ENCODE results near the gene C4orf36.

Gene C4orf36, protein sequence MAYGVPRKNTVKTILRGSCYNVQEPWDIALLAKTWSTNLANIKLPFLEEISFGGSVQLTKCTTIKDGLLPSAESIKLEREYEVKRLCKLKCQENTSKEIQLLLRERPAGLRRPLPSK

DNA sequence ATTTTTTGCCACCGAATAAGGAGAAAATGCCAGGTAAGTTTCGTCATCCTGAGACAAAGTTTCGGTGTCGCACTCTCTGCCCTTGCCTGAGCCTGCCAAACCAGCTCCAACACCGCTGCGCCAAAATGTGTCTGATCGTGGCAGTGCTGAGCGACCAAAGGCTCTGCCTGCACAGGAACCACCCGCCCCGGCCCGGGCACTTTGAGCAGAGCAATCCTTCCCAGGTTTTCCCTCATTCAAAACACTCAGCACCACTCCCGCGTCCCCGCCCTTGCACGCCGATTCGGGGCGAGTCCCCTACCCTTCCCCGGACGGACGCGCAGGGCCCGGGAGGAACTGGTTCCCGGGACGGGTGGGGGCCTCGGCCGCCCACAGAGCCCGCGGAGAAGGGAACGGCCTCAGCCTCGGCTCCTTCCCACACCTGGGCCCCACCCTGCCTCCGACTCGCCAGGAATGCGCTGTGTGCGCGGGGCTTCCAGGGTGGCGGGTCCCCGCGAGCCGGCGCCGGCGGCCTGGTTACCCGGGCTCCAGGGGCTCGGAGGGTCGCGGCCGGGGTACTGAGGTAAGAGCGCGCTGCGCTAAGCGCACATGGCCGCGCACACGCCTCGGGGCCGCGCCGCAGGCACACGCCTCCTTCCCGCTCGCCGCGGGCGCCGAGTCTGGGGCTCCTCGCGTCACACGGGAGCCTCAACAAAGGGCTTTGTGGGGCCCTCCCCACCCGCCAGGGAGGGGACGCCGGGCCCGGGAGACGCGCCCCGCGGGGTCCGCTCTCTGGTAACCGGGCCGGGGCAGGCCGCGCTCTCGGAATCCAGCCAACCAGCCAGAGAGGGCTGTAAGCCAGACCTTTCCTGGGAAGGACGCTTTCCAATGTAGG, at the start of gene C4orf36:
C4orf36 (minus strand) TSS at position 661 of the 874 bp plus-strand sequence. CDS start 902 bp downstream, outside the sequence.
- FAIRE-seq, result no peak

DNA sequence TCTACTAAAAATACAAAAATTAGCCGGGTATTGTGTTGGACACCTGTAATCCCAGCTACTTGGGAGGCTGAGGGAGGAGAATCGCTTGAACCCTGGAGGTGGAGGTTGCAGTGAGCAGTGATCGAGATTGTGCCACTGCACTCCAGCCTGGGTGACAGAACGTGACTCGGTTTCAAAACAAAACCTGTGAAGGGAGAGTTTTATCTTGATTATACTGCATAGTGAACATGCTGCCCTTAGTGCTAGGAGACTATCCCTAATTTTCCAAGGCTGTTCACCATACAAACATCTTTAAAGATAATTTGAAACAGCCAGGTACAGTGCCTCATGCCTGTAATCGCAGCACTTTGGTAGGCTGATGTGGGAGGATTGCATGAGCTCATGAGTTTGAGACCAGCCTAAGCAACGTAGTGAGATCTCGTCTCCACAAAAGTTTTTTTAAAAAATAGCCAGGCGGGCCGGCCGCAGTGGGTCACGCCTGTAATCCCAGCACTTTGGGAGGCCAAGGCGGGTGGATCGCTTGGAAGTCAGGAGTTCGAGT, 48.8 kb upstream of the C4orf36 start:
- FAIRE-seq, result no peak

More for the DNA sequence above, at the start of gene C4orf36:
- DNase-seq (ENCODE audit: extremely low spot score, insufficient read length, low read depth), result no peak

DNA sequence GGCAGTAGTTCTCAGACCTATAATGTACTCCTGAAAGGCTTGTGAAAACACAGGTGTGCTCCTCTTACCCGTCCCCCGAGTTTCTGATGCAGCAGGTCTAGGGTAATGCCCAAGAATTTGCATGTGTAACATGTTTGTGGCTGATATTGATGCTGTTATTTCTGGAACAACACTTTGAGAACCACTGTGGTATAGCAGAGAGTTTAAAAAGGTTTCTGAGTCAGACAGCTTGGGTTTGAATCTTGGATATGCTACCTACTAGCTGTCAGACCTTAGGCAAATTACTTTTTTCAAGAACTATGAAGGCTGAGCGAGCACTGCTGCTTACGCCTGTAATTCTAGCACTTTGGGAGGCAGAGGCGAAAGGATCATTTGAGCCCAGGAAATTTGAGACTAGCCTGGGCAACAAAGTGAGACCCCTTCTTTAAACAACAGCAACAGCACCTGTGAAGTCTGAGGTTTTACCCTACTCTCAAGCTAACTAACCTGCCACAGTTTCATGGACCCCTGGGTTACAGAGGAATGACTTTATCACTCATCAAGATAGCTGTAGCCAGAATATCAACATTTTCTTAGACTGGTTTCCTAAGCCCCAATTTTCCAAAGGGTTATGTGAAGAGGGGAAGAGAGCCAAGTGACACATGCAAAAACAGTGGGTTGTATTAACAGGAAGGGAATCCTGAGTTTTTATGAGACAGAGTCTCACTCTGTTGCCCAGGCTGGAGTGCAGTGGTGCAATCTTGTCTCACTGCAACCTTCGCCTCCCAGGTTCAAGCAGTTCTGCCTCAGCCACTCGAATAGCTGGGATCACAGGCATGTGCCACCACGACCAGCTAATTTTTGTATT, 47.7 kb upstream of the C4orf36 start:
- DNase-seq (ENCODE audit: extremely low spot score, insufficient read length, low read depth) (peak; percentile 37), FAIRE-seq (peak; percentile 98)

More for the DNA sequence above, 48.8 kb upstream of the C4orf36 start:
- no peak for DNase-seq (ENCODE audit: extremely low spot score, insufficient read length, low read depth)

DNA sequence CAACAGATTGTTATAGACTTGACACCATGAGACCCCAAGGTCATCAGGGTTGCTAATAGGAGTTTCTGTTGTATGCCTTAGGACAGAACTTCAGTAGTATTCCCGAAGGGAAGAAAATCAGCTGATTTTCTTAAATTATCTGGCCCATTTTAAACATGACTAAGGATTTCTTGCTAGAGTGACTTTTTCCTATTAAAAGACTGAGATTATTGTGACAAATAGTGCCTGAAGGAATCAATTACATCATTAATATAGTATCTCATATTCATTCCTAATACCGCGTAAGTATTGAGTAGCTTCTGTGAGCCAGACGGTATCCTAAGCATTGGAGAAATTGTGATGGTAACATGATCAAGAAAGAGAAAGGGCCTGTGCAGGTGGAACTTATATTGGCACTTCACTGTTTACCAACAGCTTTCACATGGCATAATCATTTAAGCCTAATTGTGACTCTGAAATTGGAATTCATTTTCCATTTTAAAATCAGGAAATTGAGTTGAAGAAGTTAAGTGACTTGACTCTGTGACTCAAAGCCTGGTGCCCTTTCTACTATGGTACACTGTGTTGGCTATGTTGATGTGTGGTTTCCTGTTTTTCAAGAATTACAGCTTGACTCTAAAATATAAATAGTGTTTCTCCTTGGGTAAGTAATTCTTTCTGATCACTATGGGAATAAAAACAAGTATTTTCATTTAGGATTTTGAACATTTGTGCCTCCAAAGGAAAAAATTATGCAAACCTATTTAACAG, 46.7 kb upstream of the C4orf36 start:
- no peak for DNase-seq (ENCODE audit: extremely low spot score, insufficient read length, low read depth)
- FAIRE-seq, result no peak

DNA sequence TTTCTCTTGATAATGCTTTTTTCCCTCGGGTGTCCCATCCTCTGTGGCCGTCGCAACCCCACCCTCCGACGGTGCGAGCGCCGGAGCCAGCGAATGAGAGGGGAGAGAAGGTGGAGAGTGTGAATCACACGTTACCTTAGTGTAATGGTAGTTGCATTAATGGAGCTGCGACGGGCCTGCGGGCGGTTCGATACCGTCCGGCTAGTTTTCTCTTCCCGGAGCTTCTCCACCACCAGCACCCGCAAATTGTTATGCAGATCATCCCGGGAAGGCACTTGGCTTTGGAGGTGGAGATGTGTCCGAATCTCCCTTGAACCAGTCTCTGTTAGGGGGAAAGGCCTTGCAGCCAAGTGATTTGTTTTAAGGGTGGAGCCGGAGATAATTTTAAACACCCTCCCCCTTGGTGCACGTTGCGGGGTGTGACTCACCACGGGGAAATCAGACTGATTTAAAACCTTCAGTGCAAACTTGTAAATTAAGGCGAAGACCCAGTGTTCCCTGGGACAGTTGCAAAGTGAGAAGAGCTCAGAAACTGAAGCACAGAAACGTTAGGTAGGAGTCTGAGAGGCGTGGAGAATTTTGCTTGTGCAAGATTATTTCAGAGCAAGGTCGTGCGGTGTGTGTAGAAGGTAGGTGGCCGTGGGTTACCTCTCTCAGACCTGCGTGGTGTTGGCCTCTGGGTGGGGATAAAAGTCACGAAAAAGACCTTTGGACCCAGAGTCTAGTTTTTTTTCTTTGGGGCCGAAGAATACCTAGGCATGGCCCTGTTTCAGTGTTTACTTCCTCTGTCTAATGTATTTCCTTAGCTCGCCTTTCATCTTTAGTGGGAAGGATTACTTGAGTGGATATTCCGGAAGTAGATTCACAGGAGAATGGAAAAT, 43.9 kb upstream of the C4orf36 start:
- no peak for DNase-seq (ENCODE audit: extremely low spot score, insufficient read length, low read depth)
- peak; percentile 88 for FAIRE-seq

DNA sequence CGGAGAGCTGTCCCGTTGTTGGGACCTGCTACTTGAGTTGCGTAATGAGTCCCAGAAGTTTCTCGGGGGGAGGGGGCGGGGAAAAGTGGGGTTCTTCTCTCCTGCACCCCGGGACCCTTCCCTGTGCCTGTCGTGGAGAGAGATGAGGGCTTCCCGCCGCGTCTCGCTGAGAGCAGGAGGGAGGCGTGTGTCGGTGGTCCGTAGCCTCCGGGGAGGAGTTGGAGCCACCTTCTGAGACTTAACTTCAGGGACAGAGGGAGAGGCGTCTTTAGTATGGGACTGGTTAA, 43.3 kb upstream of the C4orf36 start:
- no peak for FAIRE-seq
- DNase-seq (ENCODE audit: extremely low spot score, insufficient read length, low read depth), result no peak

DNA sequence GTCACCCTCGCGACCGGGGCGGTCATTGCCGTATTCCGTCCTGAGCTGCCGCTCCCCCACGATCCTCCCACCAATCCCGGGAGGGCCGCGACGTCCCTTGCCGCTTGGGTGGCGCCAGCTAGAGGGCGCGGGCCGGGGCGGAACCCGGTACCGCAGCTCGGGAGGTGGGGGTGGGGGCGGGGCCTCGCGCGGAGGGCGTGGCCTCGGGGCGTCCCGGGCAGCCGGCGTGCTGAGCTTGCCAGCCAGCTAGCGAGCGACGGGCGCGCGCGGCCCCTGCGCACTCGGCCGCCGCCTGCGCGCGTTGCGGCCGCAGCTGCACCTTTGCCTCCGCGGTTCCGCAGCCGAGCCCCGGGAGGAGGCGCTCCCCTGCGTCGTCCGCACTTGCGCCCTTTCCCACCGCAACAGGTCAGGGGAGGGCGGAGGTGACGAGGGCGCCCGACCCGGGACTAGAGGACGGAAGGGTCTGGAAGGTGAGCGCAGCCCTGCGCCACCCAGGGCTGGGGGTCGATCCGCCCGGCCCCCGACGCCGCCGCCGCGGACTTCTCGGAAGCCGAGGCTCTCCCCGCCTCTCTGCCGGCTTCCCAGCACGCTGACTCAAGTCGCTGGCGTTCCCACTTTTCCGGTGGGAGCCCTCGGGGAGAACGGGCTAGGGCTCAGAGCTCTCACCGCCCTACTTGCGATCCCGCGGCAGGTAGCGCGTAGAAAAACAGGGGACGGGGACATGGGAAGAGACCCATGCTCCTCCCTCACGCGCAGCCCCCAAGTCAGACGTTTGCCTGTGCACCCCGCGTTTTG, 42.7 kb upstream of the C4orf36 start, which contains the start of gene AFF1:
AFF1 (plus strand) TSS at position 241 of the 795 bp plus-strand sequence. CDS start 13,523 bp downstream, outside the sequence.
- peak; percentile 93 for FAIRE-seq

DNA sequence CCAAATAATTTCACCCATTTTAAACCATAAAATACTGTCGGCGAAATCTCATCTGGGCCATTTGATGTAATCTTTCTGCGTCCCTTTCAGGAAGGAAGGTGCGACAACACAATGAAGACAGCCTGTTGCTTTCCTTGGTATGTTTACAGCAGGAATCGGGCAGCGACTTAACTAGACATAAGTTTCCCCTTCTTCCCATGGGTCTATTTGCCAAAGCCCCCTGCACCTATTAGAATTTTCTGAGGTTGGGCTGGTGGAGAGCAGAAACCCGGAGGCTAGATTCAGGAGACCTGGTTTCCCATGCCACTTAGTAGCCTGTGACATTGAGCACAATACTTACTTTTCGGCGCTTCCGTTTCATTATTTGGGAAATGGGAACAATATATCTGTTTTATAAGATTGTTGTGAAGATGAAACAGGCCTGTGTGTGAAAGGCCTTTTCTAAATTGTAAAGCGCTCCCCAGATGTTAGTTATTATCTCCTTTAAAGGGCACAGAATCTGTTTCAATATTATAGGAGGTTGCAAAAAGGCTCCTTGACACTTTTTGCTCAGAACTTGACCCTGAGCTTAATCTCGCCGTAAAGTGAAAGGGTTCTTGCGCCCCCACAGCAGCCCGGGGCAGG, 42.0 kb upstream of the C4orf36 start:
- no peak for DNase-seq (ENCODE audit: extremely low spot score, insufficient read length, low read depth)
- FAIRE-seq, result no peak

More for the DNA sequence above, 42.7 kb upstream of the C4orf36 start, which contains the start of gene AFF1:
- DNase-seq (ENCODE audit: extremely low spot score, insufficient read length, low read depth), result peak; percentile 80

DNA sequence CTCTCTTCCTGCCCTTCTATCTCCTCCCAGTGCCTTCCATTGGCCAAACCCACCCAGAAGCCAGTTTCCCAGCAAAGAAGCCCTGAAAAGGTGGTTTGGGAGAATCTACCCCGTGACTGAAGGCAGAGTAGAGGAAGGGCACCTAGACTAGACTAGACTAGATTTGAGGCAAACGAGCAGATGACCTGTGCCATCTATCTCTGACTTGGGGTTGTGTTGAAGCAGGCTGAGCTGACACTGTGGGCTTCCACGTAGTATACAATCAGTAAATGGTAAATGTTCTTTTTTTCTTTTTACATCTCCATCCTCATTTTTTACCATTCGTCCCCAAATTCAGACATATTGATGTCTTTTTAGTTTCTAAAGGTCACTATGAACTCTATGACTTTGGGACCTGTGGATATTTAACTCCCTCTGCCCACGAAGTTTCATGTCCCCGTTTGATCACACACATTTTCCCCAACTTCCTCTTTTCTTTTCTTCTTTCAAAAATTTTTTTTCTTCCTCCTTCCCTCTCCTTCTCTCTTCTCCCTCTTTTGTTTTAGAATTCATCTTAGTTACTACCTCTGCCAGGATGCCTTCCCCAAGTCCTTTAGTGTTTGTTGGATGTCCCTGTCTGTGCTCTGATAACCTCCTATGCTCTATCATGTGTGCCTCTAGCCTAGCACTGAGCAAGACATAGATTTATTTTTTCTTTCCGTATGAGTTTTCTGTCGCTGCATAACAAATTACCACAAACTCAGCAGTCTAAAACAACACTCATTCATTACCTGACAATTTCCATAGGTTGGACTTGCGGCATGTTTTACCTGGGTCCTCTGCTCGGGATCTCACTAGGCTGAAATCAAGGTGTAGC, 36.4 kb upstream of the C4orf36 start:
- FAIRE-seq (peak; percentile 78), DNase-seq (ENCODE audit: extremely low spot score, insufficient read length, low read depth) (no peak)

DNA sequence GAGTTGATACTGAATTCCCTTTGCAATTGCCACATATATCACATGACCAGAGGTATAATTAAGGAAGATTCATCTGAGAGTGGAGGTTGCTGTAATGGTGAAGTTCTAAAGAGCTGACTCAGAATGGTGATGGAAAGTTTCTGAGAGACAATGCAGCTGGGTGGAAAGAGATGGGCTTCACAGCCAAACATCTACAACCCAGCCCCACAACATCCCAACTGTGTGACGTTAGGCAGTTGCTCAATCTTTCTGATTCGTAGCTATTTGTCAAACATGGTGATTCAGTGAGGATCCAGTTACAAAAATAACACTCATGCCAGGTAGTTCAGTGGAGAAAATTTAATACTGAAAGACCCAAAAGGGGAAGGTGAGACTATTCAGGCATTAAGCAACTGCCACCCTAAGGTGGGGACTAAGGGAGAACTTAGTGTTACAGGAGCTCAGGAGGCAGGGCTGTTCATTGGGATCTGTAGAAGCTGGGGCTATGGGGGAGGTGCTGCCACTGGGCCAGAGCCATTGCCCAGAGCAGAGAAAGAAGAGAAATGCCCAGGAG, 35.7 kb upstream of the C4orf36 start:
- FAIRE-seq, result peak; percentile 5
- DNase-seq (ENCODE audit: extremely low spot score, insufficient read length, low read depth), result no peak

DNA sequence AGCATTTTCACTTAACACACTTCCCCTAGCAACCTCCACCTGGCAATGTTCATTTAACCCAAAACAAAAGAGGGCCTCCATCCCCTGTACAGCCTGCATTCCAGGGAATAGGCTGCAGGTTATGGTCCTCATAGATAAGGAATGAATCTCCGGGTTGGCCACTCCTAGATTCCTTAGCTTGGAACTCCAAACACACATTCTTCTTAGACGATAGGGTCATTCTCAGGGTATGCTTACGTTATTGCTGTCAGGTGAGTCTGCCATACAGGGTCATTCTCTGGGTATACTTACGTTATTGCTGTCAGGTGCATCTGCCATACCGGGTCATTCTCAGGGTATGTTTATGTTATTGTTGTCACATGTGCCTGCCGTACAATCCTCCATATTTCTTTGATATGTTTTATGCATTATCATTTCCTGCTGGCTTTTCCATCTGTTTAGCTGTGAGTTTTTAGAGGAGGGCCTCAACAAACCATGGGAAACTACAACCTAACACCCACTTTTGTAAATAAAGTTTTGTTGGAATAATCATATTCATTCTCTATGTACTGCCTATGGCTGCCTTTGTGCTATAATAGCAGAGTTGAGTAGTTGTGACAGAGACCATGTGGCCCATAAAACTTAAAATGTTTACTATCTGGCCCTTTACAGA, 34.3 kb upstream of the C4orf36 start:
- FAIRE-seq (no peak), DNase-seq (ENCODE audit: extremely low spot score, insufficient read length, low read depth) (no peak)

DNA sequence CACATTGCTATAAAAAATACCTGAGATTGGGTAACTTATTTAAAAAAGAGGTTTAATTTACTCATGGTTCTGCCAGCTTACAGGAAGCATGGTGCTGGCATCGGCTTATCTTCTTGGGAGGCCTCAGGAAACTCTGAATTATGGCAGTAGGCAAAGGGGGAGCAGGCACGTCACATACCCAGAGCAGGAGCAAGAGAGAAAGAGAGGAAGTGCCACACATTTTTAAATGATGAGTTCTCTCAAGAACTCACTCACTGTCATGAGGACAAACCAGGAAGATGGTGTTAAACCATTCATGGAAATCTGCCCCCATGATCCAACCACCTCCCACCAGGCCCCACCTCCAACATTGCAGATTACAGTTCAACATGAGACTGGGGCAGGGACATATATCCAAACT, 32.6 kb upstream of the C4orf36 start:
- no peak for DNase-seq (ENCODE audit: extremely low spot score, insufficient read length, low read depth)
- no peak for FAIRE-seq

DNA sequence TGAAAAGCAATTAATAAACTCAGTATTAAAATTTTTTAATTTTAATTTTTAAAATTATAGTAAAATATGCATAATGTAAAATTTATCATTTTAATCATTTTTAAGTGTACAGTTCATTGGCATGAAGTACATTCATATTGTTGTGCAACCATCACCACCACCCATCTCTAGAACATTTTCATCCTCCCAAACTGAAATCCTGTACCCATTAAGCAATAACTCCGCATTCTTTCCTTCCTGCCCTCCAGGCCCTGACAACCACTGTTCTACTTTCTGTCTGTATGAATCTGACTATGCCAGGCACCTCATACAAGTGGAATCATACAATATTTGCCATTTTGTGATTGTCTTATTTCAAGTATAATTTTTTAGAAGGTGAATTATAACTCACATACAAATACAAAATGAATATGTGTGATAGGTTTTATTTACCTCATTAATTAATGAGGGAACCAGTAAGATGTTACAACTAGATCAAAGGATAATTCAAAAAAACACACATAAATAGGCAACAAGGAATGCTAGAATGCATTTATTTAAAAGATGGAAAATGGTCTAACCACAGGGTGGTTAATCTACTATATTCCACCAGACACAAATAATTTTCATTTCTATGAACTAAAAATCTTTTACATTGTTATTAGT, 29.5 kb upstream of the C4orf36 start:
- FAIRE-seq, result no peak
- no peak for DNase-seq (ENCODE audit: extremely low spot score, insufficient read length, low read depth)

DNA sequence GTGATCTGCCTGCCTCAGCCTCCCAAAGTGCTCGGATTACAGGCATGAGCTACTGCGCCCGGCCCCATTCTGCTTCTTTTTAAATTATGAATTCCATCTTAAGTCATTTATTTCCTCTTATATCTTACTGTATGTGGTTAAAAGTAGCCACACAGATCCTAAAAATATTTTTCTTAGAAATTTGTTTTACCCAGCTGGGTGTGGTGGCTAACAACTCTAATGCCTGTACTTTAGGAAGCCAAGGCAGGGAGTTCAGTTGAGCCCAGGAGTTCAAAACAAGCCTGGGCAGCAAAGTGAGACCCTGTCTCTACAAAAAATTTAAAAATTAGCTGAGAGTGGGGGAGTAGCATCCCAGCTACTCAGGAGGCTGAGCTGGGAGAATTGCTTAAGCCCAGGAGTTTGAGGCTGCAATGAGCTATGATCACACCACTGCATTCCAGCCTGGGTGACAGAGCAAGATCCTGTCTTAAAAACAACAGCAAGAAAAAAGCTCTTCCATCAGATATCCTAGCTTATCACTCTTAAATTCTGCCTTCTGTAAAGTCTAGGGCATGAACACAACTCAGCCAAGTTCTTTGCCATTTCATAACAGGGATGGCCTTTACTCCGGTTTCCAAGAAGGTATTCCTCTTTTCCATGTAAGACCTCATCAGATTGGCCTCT, 27.5 kb upstream of the C4orf36 start:
- no peak for FAIRE-seq
- DNase-seq (ENCODE audit: extremely low spot score, insufficient read length, low read depth), result no peak

DNA sequence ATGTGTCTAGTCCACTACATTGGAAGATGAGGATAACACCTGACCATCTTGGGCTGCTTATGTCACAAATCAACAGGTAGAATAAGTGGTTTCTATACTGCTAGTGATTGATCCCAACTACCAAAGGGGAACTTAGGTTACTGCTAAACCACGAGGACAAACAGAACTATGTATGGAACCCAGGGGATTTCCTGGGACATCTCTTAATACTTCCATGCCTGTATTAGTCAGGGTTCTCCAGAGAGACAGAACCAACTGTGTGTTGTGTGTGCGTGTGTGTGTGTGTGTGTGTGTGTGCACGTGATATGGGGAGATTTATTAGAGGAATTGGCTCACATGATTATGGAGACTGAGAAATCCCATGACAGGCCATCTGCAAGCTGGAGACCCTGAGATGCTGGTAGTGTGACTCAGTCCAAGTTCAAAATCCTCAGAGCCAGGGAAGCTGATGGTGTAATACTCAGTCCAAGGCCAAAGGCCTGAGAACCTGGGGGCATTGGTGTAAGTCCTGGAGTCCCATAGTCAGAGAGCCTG, 26.4 kb upstream of the C4orf36 start:
- DNase-seq (ENCODE audit: extremely low spot score, insufficient read length, low read depth) (no peak), FAIRE-seq (no peak)
